Right cardiac atrium (tissue), 5 donors: ENCODE results near the gene RASSF3. TPM values are rescaled to one million over a fixed set of nuclear protein-coding genes. Genes with fewer than 3 reads are reported as not detected.

Source experiments
- ATAC-seq, 2 donors: fragments of 200-7000 bp; cut with Tn5 transposase; one replicate each; pipeline versions ENCODE4 v1.8.0 to v1.9.1; 2020; ENCODE audit warnings: moderate library complexity in 2 of 2, mild to moderate bottlenecking in 1 of 2
- DNase-seq, 3 donors: peaks; one replicate each; pipeline ENCODE4 v3.0.0-alpha.2; 2020
- H3K27ac ChIP-seq: one replicate; pipeline ENCODE4 v1.5.1; 2013; ENCODE audit warnings: mild to moderate bottlenecking, low read length, control low read depth, moderate library complexity
- H3K27me3 ChIP-seq: one replicate; pipeline ENCODE4 v1.6.1; 2013; ENCODE audit not compliant: control insufficient read depth, insufficient read depth
- H3K4me1 ChIP-seq: one replicate; pipeline ENCODE4 v1.6.1; 2013; ENCODE audit warnings: low read length; ENCODE audit not compliant: control insufficient read depth, insufficient read depth
- H3K4me3 ChIP-seq: one replicate; pipeline ENCODE4 v1.5.1; 2013; ENCODE audit warnings: low read length, control low read depth
- H3K9me3 ChIP-seq: one replicate; pipeline ENCODE4 v1.6.1; 2013; ENCODE audit warnings: low read length; ENCODE audit not compliant: control insufficient read depth
- WGBS: extraction: QIAGEN DNeasy Blood & Tissue Kit; methylation state at CpG from one replicate; pipeline ENCODE4 v1.1.7; 2013; 5-methylcytosine and 5-hydroxymethylcytosine counted together
- intact Hi-C, 4 donors: fragments of 100-400 bp; cut with DNase I; formaldehyde crosslinking; loops; one replicate each; pipeline versions ENCODE4 v1.11.0 to v1.14.0; 2022 to 2023
- polyA plus RNA-seq: library from polyadenylated mRNA; stranded (reverse); fragments of 200-250 nt; gene quantifications from one replicate; pipeline ENCODE4 v1.2.3, GENCODE V29; 2013
- total RNA-seq, 4 donors: library from RNA; stranded (reverse); fragmentation: NEBNext Ultra II Directional; extraction: Animal tissue kit (Norgen Biotek cat#: 25700); gene quantifications; one replicate each; pipeline ENCODE4 v1.2.1, GENCODE V29; 2021
- donor health status: healthy with polysubstance abuse.
- donor health status: DM: no; HTN: yes; CAD: no.
- donor health status: DM: no; HTN: no; CAD: no.
- donor health status: DM: no; HTN: yes; CAD: no; lungs with severe emphysema.
- donor health status: DM: yes; HTN: yes; CAD: no.

The RASSF3 gene
- total and polyA plus RNA-seq, 5 donors = 44.6 to 154 (median 118) TPM

DNA sequence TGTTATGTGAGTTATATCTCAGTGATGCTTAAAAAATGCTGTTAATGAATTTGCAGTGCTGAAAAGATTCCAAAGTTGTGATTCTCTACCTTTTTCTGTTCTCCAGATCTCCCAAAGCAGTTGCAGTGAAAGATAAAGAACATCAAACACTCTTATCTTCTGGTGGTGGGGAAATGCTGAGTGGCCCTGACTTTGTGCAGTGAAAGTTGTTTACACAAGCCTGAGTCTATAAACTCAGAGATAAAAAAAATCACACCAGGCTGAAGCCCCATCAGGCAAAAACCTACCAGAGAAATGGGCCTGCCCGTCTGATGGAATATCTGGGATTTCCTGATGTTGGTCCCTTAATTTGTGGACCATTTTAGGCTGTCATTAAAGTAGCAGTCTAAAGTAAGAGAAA lies 46.1 kb downstream of the RASSF3 start:
- Histone ChIP-seq H3K27me3 (no peaks in the 10 kb centered on the region), H3K4me1 (peaks cover 13% of the 10 kb centered on the region), H3K9me3 (no peaks in the 10 kb centered on the region), H3K4me3 (no peak overlapping the region), H3K27ac (no peak overlapping the region)
- intact Hi-C loops = no loop called here
- no peak for DNase-seq
- no peak for ATAC-seq
- WGBS = 49% methylated on average over 1 of the region's 1 CpG

- H3K27me3 ChIP-seq = no peaks in the 10 kb centered on the region
- H3K27ac ChIP-seq = peak overlapping the region; percentile 77
- peaks cover 10% of the 10 kb centered on the region for H3K4me1 ChIP-seq
- no peaks in the 10 kb centered on the region for H3K9me3 ChIP-seq
- ATAC-seq = no peak
- WGBS = 42% methylated on average over 3 of the region's 3 CpGs
- intact Hi-C loops = no loop called here
- DNase-seq = no peak
- no peak overlapping the region for H3K4me3 ChIP-seq
Measured at GRCh38 chr12:64658892-64659481, 48.7 kb downstream of the RASSF3 start.

DNA sequence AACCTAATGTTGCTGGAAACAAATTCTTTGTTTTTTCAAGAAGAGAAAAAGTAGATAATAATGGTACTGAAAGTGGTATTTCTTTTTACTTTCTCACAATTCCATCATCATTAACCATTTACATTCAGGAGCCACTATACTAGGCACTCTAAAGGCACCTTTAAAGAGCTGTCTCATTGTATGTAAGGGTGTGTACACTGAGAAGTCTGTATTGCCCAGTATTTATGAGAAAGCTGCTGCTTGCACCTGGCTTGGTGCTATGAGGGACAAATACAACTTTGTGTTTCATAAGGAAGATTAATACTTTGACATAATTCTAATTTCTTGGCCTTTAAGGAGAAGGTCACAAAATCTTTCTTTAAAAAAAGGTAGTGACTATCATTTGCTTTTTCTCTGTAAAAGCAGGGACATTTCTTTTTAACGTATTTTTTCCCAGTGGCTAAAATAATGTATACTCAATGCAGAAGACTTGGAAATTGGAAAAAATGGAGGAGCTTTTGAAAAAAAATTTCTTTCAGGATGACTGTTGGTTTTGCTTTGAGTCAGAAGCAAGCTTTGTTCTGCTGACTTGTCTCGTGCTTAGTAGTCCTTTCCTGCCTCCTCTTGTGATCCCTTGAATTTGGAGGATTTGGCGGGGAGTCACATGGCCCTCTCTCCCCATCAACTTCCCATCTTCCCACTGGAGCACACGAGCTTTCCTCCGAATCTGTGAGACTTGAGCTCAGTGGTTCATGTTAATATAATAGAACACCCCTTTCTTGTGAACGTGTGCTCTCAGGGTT lies 50.1 kb downstream of the RASSF3 start:
- WGBS = 81% methylated on average over 6 of the region's 6 CpGs
- Histone ChIP-seq H3K4me1 (peaks cover 11% of the 10 kb centered on the region), H3K27ac (peak overlapping the region; percentile 78), H3K27me3 (no peaks in the 10 kb centered on the region), H3K9me3 (no peaks in the 10 kb centered on the region), H3K4me3 (no peak overlapping the region)
- DNase-seq (no peak), ATAC-seq (no peak)
- intact Hi-C loops = no loop called here

DNA sequence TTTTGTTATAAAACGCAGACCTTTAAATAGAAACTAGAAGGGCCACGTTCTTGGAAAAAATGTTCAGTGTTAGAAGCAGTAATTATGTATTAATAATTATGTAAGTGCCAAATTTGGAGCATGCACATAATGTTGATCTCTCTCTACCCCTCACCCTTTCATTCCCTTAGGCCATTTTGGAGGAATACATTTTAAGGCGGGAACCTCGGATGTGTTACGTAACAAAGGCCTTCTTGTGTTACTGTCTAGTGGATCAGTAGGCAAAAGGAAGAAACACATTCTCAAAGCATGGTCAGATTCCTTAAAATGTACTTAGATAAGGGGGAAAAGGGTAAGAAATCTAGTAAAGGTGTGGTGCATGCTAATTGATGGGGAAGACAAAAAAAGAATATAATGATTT lies 52.7 kb downstream of the RASSF3 start:
- H3K9me3 ChIP-seq = no peaks in the 10 kb centered on the region
- no peak overlapping the region for H3K27ac ChIP-seq
- ATAC-seq (no peak), DNase-seq (no peak)
- intact Hi-C loops = no loop called here
- 75% methylated on average over 5 of the region's 5 CpGs for WGBS
- no peak overlapping the region for H3K4me3 ChIP-seq
- no peaks in the 10 kb centered on the region for H3K27me3 ChIP-seq
- H3K4me1 ChIP-seq = peaks cover 19% of the 10 kb centered on the region

DNA sequence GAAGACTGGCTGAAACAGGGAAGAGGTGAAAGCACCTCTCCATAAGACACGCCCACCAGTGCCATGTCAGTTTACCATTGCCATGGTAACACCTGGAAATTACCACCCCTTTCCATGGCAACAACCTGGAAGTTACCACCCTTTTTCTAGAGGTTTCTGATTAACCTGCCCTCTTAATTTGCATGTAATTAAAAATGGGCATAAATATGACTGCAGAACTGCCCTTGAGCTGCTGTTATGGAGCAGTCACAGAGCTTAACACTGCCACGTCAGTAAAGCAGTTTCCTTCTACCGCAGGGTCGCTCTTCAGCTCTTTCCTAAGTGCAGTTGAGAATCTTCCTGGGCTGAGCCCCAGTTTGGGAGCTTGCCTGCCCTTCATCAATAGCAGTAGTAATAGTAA lies 55.2 kb downstream of the RASSF3 start:
- Histone ChIP-seq H3K27ac (peak overlapping the region; percentile 88), H3K4me3 (no peak overlapping the region), H3K9me3 (no peaks in the 10 kb centered on the region), H3K27me3 (no peaks in the 10 kb centered on the region), H3K4me1 (peaks cover 18% of the 10 kb centered on the region)
- ATAC-seq = peak; percentile 13 to 20
- WGBS = 40% methylated on average over 4 of the region's 4 CpGs
- intact Hi-C loops = no loop called here
- DNase-seq = no peak

GRCh38 chr12:64666054-64666914 lies 56.0 kb downstream of the RASSF3 start:
- intact Hi-C loops = no loop called here
- no peak for DNase-seq
- Histone ChIP-seq H3K4me3 (no peak overlapping the region), H3K9me3 (no peaks in the 10 kb centered on the region), H3K4me1 (peaks cover 22% of the 10 kb centered on the region), H3K27ac (peak overlapping the region; percentile 47), H3K27me3 (no peaks in the 10 kb centered on the region)
- WGBS = 46% methylated on average over 3 of the region's 3 CpGs
- ATAC-seq = no peak

DNA sequence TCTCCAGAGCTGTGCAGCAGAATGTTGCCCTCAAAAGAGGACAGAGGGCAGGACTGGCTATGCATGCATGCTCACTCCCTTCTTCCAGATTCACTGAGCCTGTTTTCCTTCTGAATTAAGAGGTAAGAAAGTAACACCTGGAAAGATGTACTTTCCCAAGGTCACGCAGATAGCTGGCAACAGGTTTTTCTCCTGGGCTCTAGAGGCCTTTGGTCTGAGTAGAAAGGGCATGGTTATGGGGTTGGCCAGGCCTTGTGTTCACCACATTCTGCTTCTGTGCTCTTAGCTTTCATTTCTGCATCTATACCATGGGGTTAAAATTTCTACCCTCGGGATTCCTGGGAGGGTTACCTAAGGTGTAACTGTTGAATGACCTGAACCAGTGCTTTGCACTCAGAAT lies 57.5 kb downstream of the RASSF3 start:
- no peak for DNase-seq
- Histone ChIP-seq H3K27me3 (no peaks in the 10 kb centered on the region), H3K4me1 (peaks cover 25% of the 10 kb centered on the region), H3K9me3 (no peaks in the 10 kb centered on the region), H3K4me3 (no peak overlapping the region), H3K27ac (peak overlapping the region; percentile 66)
- ATAC-seq = no peak
- intact Hi-C loops = no loop called here
- WGBS = 79% methylated on average over 2 of the region's 2 CpGs

DNA sequence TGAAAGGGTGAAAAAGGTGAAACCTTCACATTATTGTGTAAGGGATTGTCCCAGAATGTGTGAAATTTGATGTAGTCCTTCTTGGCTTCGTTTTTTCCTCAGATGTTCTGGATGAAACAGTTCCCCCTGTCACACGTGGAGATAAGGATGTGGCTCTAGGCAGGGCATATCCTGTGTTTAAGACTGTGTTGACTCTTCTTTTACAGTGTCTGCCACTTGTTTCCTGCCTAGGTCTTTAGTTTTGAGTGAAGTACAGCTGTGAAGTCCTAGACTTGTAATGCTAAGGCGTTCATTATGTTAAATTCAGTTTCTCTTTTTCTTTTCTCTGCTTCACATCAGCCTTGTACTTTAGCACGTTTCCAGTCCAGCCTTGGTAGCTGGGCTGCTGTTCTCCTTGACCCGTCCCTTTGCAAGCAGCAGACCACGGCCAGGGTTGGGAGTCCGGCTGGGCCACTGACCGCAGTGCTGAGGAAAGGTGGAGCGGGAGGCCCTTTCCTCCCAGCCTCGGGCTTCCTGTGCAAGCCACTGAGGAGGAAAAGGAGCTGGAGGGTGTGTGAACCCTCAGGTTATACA lies 59.1 kb downstream of the RASSF3 start:
- Histone ChIP-seq H3K27me3 (no peaks in the 10 kb centered on the region), H3K9me3 (no peaks in the 10 kb centered on the region), H3K27ac (peak overlapping the region; percentile 26), H3K4me1 (peaks cover 33% of the 10 kb centered on the region), H3K4me3 (no peak overlapping the region)
- intact Hi-C loops = no loop called here
- WGBS = 22% methylated on average over 10 of the region's 10 CpGs
- peak; percentile 44 to 79 for ATAC-seq
- peak; percentile 52 to 74 (median 71) for DNase-seq

DNA sequence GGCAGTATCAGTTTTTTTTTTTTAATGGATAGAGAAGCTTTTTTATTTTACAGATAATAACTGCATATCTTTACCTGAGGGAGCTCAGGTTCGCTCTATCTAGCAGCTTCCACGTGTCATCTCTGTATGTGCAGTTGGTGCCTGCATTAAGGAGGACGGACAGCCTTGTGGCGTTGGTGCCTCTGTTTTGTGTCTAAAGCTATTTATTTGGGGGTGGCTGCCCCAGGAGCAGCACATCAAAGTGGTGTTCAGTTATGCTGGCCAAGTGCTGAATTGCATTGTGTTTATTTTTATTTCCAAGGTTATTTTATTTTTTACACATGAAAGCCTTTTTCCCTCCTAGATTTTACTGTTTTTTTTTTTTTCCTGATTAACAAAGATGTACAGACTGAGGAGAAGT lies 59.7 kb downstream of the RASSF3 start:
- Histone ChIP-seq H3K27ac (peak overlapping the region; percentile 81), H3K9me3 (no peaks in the 10 kb centered on the region), H3K4me1 (peaks cover 36% of the 10 kb centered on the region), H3K27me3 (no peaks in the 10 kb centered on the region), H3K4me3 (no peak overlapping the region)
- intact Hi-C loops = loop anchor here in 1 of 4 donors (10.0 kb wide), 1 partner anchor 55 kb away; the partner anchor contains the start of gene RASSF3
- 52% methylated on average over 4 of the region's 4 CpGs for WGBS
- no peak for DNase-seq
- ATAC-seq = no peak

DNA sequence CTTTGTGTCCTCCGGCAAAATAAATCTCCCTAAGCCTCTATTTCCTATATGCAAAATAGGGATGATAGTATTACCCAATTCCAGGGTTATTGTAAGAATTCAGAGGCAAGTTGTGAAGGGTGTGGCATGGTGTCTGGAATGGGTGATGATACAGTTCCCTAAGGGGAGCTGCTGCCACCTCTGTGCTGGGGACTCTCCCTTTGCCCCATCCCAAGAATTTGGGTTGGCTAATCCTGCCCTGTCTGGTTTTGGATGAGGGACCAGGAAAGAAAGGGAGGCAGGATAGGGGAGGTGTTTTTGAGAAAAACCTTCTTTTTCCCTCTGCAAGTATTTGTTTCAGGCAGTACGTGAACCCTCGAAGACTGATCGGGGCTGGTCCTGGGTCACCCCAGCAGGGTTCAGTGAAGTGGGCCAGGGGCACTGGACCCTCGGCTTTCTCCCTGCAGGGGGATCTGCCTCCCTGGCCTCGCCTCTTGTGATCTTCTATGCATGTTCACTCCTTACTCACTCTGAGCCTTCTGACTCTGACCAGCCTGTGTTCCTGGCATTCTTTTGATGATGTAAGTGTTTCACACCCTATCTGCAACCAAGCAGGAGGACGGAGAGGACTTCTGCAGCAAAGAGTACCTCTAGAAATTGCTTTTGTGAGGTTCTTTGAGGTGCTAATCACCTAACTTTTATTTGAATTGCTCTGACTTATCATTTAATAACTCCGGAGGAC lies 60.8 kb downstream of the RASSF3 start:
- ATAC-seq (peak; percentile 45 to 52), DNase-seq (no peak)
- WGBS = 56% methylated on average over 8 of the region's 8 CpGs
- H3K27me3 ChIP-seq = no peaks in the 10 kb centered on the region
- H3K4me3 ChIP-seq = no peak overlapping the region
- H3K4me1 ChIP-seq = peaks cover 32% of the 10 kb centered on the region
- peak overlapping the region; percentile 10 for H3K27ac ChIP-seq
- no peaks in the 10 kb centered on the region for H3K9me3 ChIP-seq
- intact Hi-C loops = loop anchor here in 1 of 4 donors (10.0 kb wide), 1 partner anchor 56 kb away; the partner anchor contains the start of gene RASSF3
